ENCODE results near the gene ZDHHC1. TPM values are rescaled to one million over a fixed set of nuclear protein-coding genes. Genes with fewer than 3 reads are reported as not detected.

The ZDHHC1 gene
- total RNA-seq, 1 experiment from 2014 or later = 1.0 TPM

DNA sequence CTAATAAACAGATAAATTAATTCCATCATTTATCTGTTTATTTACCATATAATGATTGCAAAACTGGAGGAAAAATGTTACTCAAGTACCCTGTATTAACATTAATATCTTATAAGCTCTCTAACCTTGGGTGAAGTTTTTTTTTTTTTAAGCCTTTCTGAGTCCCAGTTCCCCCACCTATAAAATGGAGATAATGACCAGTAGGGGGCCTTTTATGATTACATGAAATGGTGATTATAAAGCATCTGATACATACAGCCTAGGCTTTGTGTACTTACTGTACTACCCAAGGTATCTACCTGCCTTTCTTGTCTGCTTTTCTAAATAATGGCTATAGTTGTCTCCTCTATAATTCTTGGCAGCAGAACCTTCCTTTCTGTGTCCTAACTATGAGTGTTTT, 67.1 kb downstream of the ZDHHC1 start:
- DNase-seq = peak in 1 of 2 experiments; percentile 28
- Histone ChIP-seq H3K36me3 (ENCODE audit: control insufficient read depth, insufficient read depth, low read length) (no peaks in the 10 kb centered on the region), H3K4me3 (ENCODE audit: low read depth, low read length) (no peak overlapping the region), H3K4me1 (no peaks in the 10 kb centered on the region), H3K9me3 (no peaks in the 10 kb centered on the region), H3K27me3 (replicated peaks; ENCODE audit: control insufficient read depth, insufficient read depth, low read length) (no peaks in the 10 kb centered on the region)
- Mint-ChIP-seq H3K9me3 (ENCODE audit: unreplicated experiment) (no peaks in the 10 kb centered on the region), H3K36me3 (ENCODE audit: insufficient read depth, unreplicated experiment) (no peaks in the 10 kb centered on the region), H3K4me1 (ENCODE audit: low read depth, unreplicated experiment) (no peaks in the 10 kb centered on the region), H3K4me3 (ENCODE audit: unreplicated experiment) (no peak overlapping the region), H3K27me3 (ENCODE audit: insufficient read depth, unreplicated experiment) (no peaks in the 10 kb centered on the region), H3K27ac (ENCODE audit: unreplicated experiment) (no peak overlapping the region)
- POLR2A ChIA-PET = no interaction called here
- CTCF ChIA-PET = interaction anchor here (0.6 to 1.3 kb wide), 3 partner anchors 18 to 89 kb away, joined by 3 to 6 read pairs (median 3); no protein-coding TSS in a partner anchor
- intact Hi-C loops (cut with micrococcal nuclease; ENCODE audit: unreplicated experiment) = no loop called here
- BruUV-seq (replicated peaks) = no TSS peak
- TF ChIP-seq, protein P1, sequence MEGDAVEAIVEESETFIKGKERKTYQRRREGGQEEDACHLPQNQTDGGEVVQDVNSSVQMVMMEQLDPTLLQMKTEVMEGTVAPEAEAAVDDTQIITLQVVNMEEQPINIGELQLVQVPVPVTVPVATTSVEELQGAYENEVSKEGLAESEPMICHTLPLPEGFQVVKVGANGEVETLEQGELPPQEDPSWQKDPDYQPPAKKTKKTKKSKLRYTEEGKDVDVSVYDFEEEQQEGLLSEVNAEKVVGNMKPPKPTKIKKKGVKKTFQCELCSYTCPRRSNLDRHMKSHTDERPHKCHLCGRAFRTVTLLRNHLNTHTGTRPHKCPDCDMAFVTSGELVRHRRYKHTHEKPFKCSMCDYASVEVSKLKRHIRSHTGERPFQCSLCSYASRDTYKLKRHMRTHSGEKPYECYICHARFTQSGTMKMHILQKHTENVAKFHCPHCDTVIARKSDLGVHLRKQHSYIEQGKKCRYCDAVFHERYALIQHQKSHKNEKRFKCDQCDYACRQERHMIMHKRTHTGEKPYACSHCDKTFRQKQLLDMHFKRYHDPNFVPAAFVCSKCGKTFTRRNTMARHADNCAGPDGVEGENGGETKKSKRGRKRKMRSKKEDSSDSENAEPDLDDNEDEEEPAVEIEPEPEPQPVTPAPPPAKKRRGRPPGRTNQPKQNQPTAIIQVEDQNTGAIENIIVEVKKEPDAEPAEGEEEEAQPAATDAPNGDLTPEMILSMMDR (IDR thresholded peaks at IDR 0.05; ENCODE audit: insufficient read depth in 1 of 2, low read depth in 1 of 2, low read length in 1 of 2, severe bottlenecking in 1 of 2, unreplicated experiment in 1 of 2) = peak; percentile 34 to 69

DNA sequence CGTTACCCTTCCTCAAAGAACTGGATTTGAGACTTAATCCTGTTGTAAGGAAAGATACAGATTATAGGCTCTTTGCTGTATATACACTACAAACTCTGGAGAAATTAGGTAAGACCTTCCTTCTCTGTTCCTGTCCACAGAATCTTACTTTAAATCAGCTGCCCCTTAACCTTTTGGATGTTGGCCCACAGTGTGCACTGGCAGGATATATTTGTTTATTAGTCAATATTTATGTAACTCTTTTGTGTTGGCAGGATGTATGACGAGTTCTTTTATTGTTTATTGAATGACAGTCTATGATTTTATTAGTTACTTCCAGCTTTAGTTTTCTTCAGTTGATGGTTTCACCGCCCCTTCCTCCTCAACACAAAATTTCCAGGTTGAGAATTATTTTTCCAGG, 69.9 kb downstream of the ZDHHC1 start:
- no peak for DNase-seq
- Histone ChIP-seq H3K36me3 (ENCODE audit: control insufficient read depth, insufficient read depth, low read length) (no peaks in the 10 kb centered on the region), H3K4me3 (ENCODE audit: low read depth, low read length) (no peak overlapping the region), H3K27me3 (replicated peaks; ENCODE audit: control insufficient read depth, insufficient read depth, low read length) (no peaks in the 10 kb centered on the region), H3K9me3 (no peaks in the 10 kb centered on the region), H3K4me1 (no peaks in the 10 kb centered on the region)
- ChIA-PET POLR2A (no interaction called here), CTCF (interaction anchor here (0.8 kb wide), 1 partner anchor 86 kb away, joined by 3 read pairs; no protein-coding TSS in a partner anchor)
- Mint-ChIP-seq H3K4me1 (ENCODE audit: low read depth, unreplicated experiment) (no peaks in the 10 kb centered on the region), H3K4me3 (ENCODE audit: unreplicated experiment) (no peak overlapping the region), H3K9me3 (ENCODE audit: unreplicated experiment) (no peaks in the 10 kb centered on the region), H3K36me3 (ENCODE audit: insufficient read depth, unreplicated experiment) (no peaks in the 10 kb centered on the region), H3K27me3 (ENCODE audit: insufficient read depth, unreplicated experiment) (no peaks in the 10 kb centered on the region), H3K27ac (ENCODE audit: unreplicated experiment) (no peak overlapping the region)
- intact Hi-C loops (cut with micrococcal nuclease; ENCODE audit: unreplicated experiment) = no loop called here
- no TSS peak for BruUV-seq (replicated peaks)
- TF ChIP-seq, protein P1 (IDR thresholded peaks at IDR 0.05; ENCODE audit: insufficient read depth in 1 of 2, low read depth in 1 of 2, low read length in 1 of 2, severe bottlenecking in 1 of 2, unreplicated experiment in 1 of 2) = no peak

DNA sequence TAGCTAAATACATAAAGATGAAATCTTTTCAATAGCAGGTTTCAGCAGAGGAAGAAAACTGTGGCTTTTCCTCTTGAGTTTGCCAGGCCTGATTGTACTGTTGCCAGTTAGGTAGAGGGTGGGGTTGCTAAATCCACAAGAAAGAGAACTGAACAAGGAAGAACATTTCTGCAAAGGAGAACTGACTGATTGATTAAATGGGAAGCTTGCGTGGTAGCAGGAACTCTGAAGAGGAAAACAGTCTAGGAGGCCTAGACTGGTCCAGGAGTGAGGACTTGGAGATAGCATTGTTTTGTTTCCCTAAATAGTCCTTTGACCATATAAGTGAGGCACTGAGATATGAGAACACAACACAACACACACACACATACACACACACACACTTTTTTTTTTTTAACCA, 70.9 kb downstream of the ZDHHC1 start:
- Mint-ChIP-seq H3K27me3 (ENCODE audit: insufficient read depth, unreplicated experiment) (no peaks in the 10 kb centered on the region), H3K4me1 (ENCODE audit: low read depth, unreplicated experiment) (no peaks in the 10 kb centered on the region), H3K4me3 (ENCODE audit: unreplicated experiment) (no peak overlapping the region), H3K27ac (ENCODE audit: unreplicated experiment) (no peak overlapping the region), H3K36me3 (ENCODE audit: insufficient read depth, unreplicated experiment) (no peaks in the 10 kb centered on the region), H3K9me3 (ENCODE audit: unreplicated experiment) (no peaks in the 10 kb centered on the region)
- no peak overlapping the region for H3K4me3 ChIP-seq (ENCODE audit: low read depth, low read length)
- TF ChIP-seq, protein P1 (IDR thresholded peaks at IDR 0.05; ENCODE audit: insufficient read depth in 1 of 2, low read depth in 1 of 2, low read length in 1 of 2, severe bottlenecking in 1 of 2, unreplicated experiment in 1 of 2) = no peak
- intact Hi-C loops (cut with micrococcal nuclease; ENCODE audit: unreplicated experiment) = no loop called here
- H3K36me3 ChIP-seq (ENCODE audit: control insufficient read depth, insufficient read depth, low read length) = no peaks in the 10 kb centered on the region
- H3K9me3 ChIP-seq = no peaks in the 10 kb centered on the region
- H3K4me1 ChIP-seq = no peaks in the 10 kb centered on the region
- ChIA-PET CTCF (interaction anchor here (0.7 to 1.5 kb wide), 2 partner anchors 85 to 97 kb away, joined by 3 to 4 read pairs; no protein-coding TSS in a partner anchor), POLR2A (no interaction called here)
- BruUV-seq (replicated peaks) = no TSS peak
- no peak for DNase-seq
- no peaks in the 10 kb centered on the region for H3K27me3 ChIP-seq (replicated peaks; ENCODE audit: control insufficient read depth, insufficient read depth, low read length)

Other genes with a start within 250 kb of the ZDHHC1 start
- gene NOL3, start 245.9 kb downstream of the ZDHHC1 start, total RNA-seq (2022) = 17.4 and 22.4 TPM in 2 replicates
- 22.2 and 28.6 TPM in 2 replicates for gene MATCAP1, start 232.5 kb downstream of the ZDHHC1 start, total RNA-seq (2022)
- 0.61 and 0.72 TPM in 2 replicates for gene EXOC3L1, start 226.3 kb downstream of the ZDHHC1 start, total RNA-seq (2022)
- gene E2F4, start 224.3 kb downstream of the ZDHHC1 start, total RNA-seq (2022) = 113 and 115 TPM in 2 replicates
- gene ELMO3, start 217.3 kb downstream of the ZDHHC1 start, total RNA-seq (2022) = 27.8 and 28.7 TPM in 2 replicates
- gene TMEM208, start 189.3 kb downstream of the ZDHHC1 start, total RNA-seq (2022) = 63.8 and 69.7 TPM in 2 replicates
- 59.1 and 69.0 TPM in 2 replicates for gene FHOD1, start 169.0 kb downstream of the ZDHHC1 start, total RNA-seq (2022)
- 2.3 and 2.4 TPM in 2 replicates for gene SLC9A5, start 167.5 kb downstream of the ZDHHC1 start, total RNA-seq (2022)
- 91.0 and 96.4 TPM in 2 replicates for gene PLEKHG4, start 136.9 kb downstream of the ZDHHC1 start, total RNA-seq (2022)
- gene KCTD19, start 89.7 kb downstream of the ZDHHC1 start, total RNA-seq (2022) = not detected in 2 replicates
- gene LRRC36, start 89.7 kb downstream of the ZDHHC1 start, total RNA-seq (2022) = 0.79 TPM in 1 of 2 replicates, not detected in the other
- 0.39 and 0.56 TPM in 2 replicates for gene TPPP3, start 23.0 kb downstream of the ZDHHC1 start, total RNA-seq (2022)
- 11.3 and 12.3 TPM in 2 replicates for gene HSD11B2, start 14.6 kb upstream of the ZDHHC1 start, total RNA-seq (2022)
- 107 and 110 TPM in 2 replicates for gene ATP6V0D1, start 64.7 kb upstream of the ZDHHC1 start, total RNA-seq (2022)
- not detected in 2 replicates for gene AGRP, start 67.1 kb upstream of the ZDHHC1 start, total RNA-seq (2022)
- gene RIPOR1, start 112.4 kb upstream of the ZDHHC1 start, total RNA-seq (2022) = 87.9 and 90.4 TPM in 2 replicates
- 60.8 and 67.8 TPM in 2 replicates for gene CTCF, start 146.0 kb upstream of the ZDHHC1 start, total RNA-seq (2022)
- gene CARMIL2, start 228.7 kb upstream of the ZDHHC1 start, total RNA-seq (2022) = 27.3 and 36.3 TPM in 2 replicates
- 38.6 and 46.1 TPM in 2 replicates for gene ACD, start 243.8 kb upstream of the ZDHHC1 start, total RNA-seq (2022)
- 7.1 and 8.4 TPM in 2 replicates for gene PARD6A, start 244.5 kb upstream of the ZDHHC1 start, total RNA-seq (2022)

All from Caco-2 (cell line).